PC-9 (cell line): ENCODE measurements around the gene SMTNL2.

Experiments used
- EZH2 ChIP-seq: fragments of 200-600 bp; sonication (generic); IDR thresholded peaks from 2 replicates; pipeline ENCODE4 v1.8.0; 2017; ENCODE audit warnings: antibody characterized with exemption, low read depth
- TF ChIP-seq, protein P1 (sequence below): fragments of 200-600 bp; sonication (generic); conservative IDR thresholded peaks from 2 replicates; pipeline ENCODE4 v1.6.1; 2017; ENCODE audit warnings: mixed run types, antibody characterized with exemption, mild to moderate bottlenecking, moderate library complexity

DNA sequence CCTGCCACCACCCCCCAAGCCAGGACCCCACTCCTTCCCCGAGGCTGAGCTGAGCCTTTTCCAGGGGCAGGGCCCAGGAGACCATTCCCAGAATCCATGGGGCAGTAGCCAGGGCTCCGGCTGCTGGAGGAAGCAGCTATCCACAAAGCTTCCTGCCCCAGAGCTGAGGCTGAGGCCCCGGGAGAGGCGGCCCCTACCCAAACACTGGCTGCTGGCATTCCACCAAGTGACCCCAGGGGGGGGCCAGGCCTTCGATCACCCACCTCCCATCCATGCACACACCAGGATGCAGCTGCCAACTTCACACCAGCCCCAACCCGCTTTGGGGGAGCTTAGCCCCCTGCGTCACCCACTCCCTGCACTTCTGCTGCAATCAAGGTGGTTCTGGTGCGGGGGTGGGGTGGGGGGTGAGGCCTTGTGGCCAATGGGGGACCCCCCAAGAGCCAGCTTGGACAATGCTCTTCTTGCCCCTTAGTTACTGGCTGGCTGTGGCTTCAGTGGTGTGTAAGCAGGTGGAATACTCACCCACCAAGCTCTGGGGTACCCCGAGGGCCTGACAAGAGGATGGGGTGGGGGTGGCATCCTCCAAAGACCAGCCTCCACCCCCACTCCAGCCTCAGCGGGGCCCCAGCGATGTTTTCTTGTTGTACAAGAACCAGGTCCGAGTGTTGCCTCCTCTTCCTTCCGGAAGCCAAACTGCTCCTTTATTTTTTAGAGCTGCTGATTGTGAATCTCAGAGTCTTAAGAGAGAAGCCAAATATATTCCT is 45.9 kb upstream of the SMTNL2 start:
- TF ChIP-seq, protein P1, sequence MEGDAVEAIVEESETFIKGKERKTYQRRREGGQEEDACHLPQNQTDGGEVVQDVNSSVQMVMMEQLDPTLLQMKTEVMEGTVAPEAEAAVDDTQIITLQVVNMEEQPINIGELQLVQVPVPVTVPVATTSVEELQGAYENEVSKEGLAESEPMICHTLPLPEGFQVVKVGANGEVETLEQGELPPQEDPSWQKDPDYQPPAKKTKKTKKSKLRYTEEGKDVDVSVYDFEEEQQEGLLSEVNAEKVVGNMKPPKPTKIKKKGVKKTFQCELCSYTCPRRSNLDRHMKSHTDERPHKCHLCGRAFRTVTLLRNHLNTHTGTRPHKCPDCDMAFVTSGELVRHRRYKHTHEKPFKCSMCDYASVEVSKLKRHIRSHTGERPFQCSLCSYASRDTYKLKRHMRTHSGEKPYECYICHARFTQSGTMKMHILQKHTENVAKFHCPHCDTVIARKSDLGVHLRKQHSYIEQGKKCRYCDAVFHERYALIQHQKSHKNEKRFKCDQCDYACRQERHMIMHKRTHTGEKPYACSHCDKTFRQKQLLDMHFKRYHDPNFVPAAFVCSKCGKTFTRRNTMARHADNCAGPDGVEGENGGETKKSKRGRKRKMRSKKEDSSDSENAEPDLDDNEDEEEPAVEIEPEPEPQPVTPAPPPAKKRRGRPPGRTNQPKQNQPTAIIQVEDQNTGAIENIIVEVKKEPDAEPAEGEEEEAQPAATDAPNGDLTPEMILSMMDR, result no peak
- no peak for TF ChIP-seq EZH2
